ENCODE measurements around the gene FLCN.

FLCN gene

DNA sequence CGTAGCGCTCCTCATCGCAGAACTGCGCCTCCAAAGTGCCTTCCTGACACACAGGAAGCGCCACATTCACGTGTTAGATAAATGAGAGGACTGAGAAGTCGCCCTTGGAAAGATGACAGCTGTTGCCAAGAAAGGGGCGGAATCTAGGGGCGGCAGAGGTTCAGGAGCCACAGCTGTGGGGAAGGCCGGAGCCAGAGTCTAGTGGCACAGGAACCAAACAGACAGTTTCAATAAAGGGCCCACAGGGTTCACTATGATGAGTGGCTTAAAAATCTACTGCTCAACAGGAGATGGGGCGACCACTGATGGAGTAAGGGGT, 4.7 kb downstream of the FLCN start:
- no peak for ATAC-seq
- TF ChIP-seq ZNF8 (CRISPR knock-in tag; IDR thresholded peaks at IDR 0.05), result no peak
- TF ChIP-seq, protein P1, sequence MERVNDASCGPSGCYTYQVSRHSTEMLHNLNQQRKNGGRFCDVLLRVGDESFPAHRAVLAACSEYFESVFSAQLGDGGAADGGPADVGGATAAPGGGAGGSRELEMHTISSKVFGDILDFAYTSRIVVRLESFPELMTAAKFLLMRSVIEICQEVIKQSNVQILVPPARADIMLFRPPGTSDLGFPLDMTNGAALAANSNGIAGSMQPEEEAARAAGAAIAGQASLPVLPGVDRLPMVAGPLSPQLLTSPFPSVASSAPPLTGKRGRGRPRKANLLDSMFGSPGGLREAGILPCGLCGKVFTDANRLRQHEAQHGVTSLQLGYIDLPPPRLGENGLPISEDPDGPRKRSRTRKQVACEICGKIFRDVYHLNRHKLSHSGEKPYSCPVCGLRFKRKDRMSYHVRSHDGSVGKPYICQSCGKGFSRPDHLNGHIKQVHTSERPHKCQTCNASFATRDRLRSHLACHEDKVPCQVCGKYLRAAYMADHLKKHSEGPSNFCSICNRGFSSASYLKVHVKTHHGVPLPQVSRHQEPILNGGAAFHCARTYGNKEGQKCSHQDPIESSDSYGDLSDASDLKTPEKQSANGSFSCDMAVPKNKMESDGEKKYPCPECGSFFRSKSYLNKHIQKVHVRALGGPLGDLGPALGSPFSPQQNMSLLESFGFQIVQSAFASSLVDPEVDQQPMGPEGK (CRISPR knock-in tag; IDR thresholded peaks at IDR 0.05; ENCODE audit: borderline replicate concordance), result no peak
- TF ChIP-seq, protein P2, sequence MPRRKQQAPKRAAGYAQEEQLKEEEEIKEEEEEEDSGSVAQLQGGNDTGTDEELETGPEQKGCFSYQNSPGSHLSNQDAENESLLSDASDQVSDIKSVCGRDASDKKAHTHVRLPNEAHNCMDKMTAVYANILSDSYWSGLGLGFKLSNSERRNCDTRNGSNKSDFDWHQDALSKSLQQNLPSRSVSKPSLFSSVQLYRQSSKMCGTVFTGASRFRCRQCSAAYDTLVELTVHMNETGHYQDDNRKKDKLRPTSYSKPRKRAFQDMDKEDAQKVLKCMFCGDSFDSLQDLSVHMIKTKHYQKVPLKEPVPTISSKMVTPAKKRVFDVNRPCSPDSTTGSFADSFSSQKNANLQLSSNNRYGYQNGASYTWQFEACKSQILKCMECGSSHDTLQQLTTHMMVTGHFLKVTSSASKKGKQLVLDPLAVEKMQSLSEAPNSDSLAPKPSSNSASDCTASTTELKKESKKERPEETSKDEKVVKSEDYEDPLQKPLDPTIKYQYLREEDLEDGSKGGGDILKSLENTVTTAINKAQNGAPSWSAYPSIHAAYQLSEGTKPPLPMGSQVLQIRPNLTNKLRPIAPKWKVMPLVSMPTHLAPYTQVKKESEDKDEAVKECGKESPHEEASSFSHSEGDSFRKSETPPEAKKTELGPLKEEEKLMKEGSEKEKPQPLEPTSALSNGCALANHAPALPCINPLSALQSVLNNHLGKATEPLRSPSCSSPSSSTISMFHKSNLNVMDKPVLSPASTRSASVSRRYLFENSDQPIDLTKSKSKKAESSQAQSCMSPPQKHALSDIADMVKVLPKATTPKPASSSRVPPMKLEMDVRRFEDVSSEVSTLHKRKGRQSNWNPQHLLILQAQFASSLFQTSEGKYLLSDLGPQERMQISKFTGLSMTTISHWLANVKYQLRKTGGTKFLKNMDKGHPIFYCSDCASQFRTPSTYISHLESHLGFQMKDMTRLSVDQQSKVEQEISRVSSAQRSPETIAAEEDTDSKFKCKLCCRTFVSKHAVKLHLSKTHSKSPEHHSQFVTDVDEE (CRISPR knock-in tag; IDR thresholded peaks at IDR 0.05), result no peak
- TF ChIP-seq, protein P3, sequence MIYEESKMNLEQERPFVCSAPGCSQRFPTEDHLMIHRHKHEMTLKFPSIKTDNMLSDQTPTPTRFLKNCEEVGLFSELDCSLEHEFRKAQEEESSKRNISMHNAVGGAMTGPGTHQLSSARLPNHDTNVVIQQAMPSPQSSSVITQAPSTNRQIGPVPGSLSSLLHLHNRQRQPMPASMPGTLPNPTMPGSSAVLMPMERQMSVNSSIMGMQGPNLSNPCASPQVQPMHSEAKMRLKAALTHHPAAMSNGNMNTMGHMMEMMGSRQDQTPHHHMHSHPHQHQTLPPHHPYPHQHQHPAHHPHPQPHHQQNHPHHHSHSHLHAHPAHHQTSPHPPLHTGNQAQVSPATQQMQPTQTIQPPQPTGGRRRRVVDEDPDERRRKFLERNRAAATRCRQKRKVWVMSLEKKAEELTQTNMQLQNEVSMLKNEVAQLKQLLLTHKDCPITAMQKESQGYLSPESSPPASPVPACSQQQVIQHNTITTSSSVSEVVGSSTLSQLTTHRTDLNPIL (CRISPR knock-in tag; IDR thresholded peaks at IDR 0.05; ENCODE audit: low read depth), result no peak
- no peak for TF ChIP-seq SNAI2 (CRISPR knock-in tag; IDR thresholded peaks at IDR 0.05)
- TF ChIP-seq, protein P4, sequence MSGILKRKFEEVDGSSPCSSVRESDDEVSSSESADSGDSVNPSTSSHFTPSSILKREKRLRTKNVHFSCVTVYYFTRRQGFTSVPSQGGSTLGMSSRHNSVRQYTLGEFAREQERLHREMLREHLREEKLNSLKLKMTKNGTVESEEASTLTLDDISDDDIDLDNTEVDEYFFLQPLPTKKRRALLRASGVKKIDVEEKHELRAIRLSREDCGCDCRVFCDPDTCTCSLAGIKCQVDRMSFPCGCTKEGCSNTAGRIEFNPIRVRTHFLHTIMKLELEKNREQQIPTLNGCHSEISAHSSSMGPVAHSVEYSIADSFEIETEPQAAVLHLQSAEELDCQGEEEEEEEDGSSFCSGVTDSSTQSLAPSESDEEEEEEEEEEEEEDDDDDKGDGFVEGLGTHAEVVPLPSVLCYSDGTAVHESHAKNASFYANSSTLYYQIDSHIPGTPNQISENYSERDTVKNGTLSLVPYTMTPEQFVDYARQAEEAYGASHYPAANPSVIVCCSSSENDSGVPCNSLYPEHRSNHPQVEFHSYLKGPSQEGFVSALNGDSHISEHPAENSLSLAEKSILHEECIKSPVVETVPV (CRISPR knock-in tag; IDR thresholded peaks at IDR 0.05), result no peak
- no peak for TF ChIP-seq ZC3H10 (CRISPR knock-in tag; IDR thresholded peaks at IDR 0.05)
- no peak for TF ChIP-seq ISL1 (CRISPR knock-in tag; IDR thresholded peaks at IDR 0.05)
- no peak for TF ChIP-seq ARNTL (CRISPR knock-in tag; IDR thresholded peaks at IDR 0.05; ENCODE audit: borderline replicate concordance, low read depth)
- TF ChIP-seq ZFP30 (CRISPR knock-in tag; IDR thresholded peaks at IDR 0.05), result no peak
- no peak for TF ChIP-seq PPARA (CRISPR knock-in tag; IDR thresholded peaks at IDR 0.05; ENCODE audit: borderline replicate concordance)
- no peak for TF ChIP-seq CSDC2 (CRISPR knock-in tag; IDR thresholded peaks at IDR 0.05)
- no peak for TF ChIP-seq RARB (CRISPR knock-in tag; IDR thresholded peaks at IDR 0.05)
- TF ChIP-seq ZNF565 (CRISPR knock-in tag; conservative IDR thresholded peaks at IDR 0.05; ENCODE audit: low read depth), result no peak
- TF ChIP-seq GLIS3 (CRISPR knock-in tag; IDR thresholded peaks at IDR 0.05), result no peak
- no peak for TF ChIP-seq TCF4 (CRISPR knock-in tag; IDR thresholded peaks at IDR 0.05; ENCODE audit: borderline replicate concordance)
- TF ChIP-seq, protein P5, sequence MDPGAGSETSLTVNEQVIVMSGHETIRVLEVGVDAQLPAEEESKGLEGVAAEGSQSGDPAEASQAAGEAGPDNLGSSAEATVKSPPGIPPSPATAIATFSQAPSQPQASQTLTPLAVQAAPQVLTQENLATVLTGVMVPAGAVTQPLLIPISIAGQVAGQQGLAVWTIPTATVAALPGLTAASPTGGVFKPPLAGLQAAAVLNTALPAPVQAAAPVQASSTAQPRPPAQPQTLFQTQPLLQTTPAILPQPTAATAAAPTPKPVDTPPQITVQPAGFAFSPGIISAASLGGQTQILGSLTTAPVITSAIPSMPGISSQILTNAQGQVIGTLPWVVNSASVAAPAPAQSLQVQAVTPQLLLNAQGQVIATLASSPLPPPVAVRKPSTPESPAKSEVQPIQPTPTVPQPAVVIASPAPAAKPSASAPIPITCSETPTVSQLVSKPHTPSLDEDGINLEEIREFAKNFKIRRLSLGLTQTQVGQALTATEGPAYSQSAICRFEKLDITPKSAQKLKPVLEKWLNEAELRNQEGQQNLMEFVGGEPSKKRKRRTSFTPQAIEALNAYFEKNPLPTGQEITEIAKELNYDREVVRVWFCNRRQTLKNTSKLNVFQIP (CRISPR knock-in tag; IDR thresholded peaks at IDR 0.05; ENCODE audit: borderline replicate concordance, low read depth), result no peak

DNA sequence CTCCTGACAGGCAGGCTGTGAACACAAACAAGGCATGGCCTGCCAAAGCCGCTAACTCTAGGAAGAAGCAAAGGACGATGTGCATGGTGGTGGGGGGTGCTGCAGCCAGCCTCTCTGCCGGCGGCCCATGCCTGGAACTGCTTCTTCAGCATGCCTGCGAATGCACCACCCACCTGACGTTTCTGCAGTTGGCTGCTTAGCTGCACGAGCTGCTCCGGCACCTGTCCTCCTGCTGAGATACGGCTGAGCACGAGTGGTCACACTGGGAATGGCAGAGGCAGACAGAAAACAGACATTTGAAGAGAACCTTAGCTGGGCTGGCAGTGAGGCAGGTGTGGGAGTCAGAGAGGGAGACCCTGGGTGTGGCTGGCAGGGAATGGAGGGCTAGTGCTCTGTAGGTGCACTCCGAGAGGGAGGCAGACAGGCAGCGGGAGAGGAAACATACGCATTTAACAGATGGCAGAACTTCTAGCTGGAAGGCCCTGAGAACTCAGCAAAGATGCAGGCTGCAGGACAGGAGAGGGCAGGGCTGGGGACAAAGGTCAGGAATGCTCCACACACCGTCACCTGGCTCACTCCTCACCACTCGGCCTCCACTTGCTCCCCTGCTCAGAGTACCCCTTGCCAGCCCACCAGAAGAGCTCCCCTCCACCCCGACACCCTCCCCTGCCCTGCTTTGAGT, 5.2 kb downstream of the FLCN start:
- ATAC-seq, result no peak
- no peak for TF ChIP-seq CSDC2 (CRISPR knock-in tag; IDR thresholded peaks at IDR 0.05)
- TF ChIP-seq ZFP3 (CRISPR knock-in tag; IDR thresholded peaks at IDR 0.05), result no peak
- no peak for TF ChIP-seq BACH2 (CRISPR knock-in tag; IDR thresholded peaks at IDR 0.05; ENCODE audit: borderline replicate concordance)

DNA sequence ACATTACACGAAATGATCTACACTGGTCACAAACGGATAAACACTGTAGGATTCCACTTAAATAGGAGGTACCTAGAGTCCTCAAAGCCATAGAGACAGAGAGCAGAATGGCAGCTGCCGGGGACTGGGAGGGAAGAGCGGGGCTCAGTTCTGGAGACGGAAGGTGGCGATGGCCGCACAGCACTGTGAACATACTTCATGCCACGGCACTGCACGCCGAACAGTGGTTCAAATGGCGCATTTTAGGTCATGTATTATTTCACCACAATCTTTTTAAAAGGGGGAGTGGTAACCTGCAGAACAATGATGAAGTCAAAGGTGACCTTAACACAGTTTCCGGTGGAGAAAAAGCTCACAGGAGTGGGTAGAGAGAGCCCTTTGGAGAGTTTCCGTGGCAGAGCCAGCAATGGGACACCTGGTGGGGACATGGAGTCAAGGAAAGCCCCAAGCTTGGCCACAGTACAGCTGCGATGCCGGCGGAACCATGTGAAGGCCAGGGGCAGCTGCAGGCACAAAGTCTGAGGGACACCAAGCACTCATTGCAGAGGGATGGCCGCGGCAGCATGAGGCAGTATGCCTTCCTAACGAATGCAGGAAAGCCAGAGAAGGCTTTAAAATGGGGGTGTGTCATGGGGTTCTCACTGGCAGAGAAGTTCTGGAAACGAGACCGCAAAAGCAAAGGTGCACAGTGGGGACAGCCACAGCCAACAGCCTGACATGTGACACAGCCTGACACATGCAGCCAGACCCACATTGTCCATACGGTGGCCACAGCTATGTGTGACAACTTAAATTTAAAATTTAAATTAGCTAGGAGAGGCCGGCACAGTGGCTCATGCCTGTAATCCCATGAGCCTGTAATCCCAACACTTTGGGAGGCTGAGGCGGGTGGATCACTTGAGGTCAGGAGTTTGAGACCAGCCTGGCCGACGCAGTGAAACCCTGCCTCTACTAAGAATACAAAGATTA, 7.3 kb downstream of the FLCN start:
- no peak for ATAC-seq
- TF ChIP-seq, protein P4 (CRISPR knock-in tag; IDR thresholded peaks at IDR 0.05), result no peak
- no peak for TF ChIP-seq SNAI2 (CRISPR knock-in tag; IDR thresholded peaks at IDR 0.05)
- TF ChIP-seq ZC3H10 (CRISPR knock-in tag; IDR thresholded peaks at IDR 0.05), result no peak
- TF ChIP-seq, protein P3 (CRISPR knock-in tag; IDR thresholded peaks at IDR 0.05; ENCODE audit: low read depth), result no peak
- no peak for TF ChIP-seq ARNTL (CRISPR knock-in tag; IDR thresholded peaks at IDR 0.05; ENCODE audit: borderline replicate concordance, low read depth)
- no peak for TF ChIP-seq ZNF8 (CRISPR knock-in tag; IDR thresholded peaks at IDR 0.05)
- no peak for TF ChIP-seq BACH2 (CRISPR knock-in tag; IDR thresholded peaks at IDR 0.05; ENCODE audit: borderline replicate concordance)
- TF ChIP-seq, protein P1 (CRISPR knock-in tag; IDR thresholded peaks at IDR 0.05; ENCODE audit: borderline replicate concordance), result no peak
